Left renal cortex interstitium (tissue), 4 donors: ENCODE measurements around the gene ZNF132. TPM values are rescaled to one million over a fixed set of nuclear protein-coding genes. Genes with fewer than 3 reads are reported as not detected.

Source experiments
- DNase-seq, 4 donors: peaks; one replicate each; pipeline ENCODE4 v3.0.0-alpha.2; 2013; ENCODE audit warnings: low read depth in 4 of 4, low spot score in 2 of 4, missing footprints in 1 of 4
- polyA plus RNA-seq, 4 donors: library from polyadenylated mRNA; unstranded; fragments of 120-200 nt; gene quantifications; one replicate each; pipeline ENCODE4 v1.2.1, GENCODE V29; 2013; ENCODE audit not compliant: insufficient read length in 4 of 4

The ZNF132 gene
- polyA plus RNA-seq, 4 donors = 11.9 to 16.1 (median 15.0) TPM

- no peak for DNase-seq
Observed at GRCh38 chr19:58392945-58393724, 46.8 kb downstream of the ZNF132 start.

- DNase-seq = no peak
Observed at GRCh38 chr19:58388175-58388526, 51.8 kb downstream of the ZNF132 start.

- no peak for DNase-seq
Observed at GRCh38 chr19:58387338-58388174, 52.4 kb downstream of the ZNF132 start.

GRCh38 chr19:58386576-58387337 lies 53.2 kb downstream of the ZNF132 start, which contains the start of gene RPS5:
Gene RPS5, plus strand, starts transcription at chr19:58387269. Its CDS starts 869 bp downstream, at chr19:58388138.
- DNase-seq = peak; percentile 87 to 98 (median 94)

- DNase-seq = no peak
Observed at GRCh38 chr19:58385891-58386575, 53.9 kb downstream of the ZNF132 start.

GRCh38 chr19:58385313-58385890 lies 54.6 kb downstream of the ZNF132 start:
- DNase-seq = no peak

GRCh38 chr19:58382997-58383603 lies 56.9 kb downstream of the ZNF132 start:
- no peak for DNase-seq

Other genes starting within 250 kb of the ZNF132 start
- gene ZNF544, start 211.2 kb downstream of the ZNF132 start, polyA plus RNA-seq = 10 to 100 TPM; 32.4 to 48.9 (median 35.6) TPM
- 1 to 10 TPM; 6.1 to 9.9 (median 7.9) TPM for gene ZNF8, start 161.2 kb downstream of the ZNF132 start, polyA plus RNA-seq
- gene ERVK3-1, start 134.8 kb downstream of the ZNF132 start, polyA plus RNA-seq = 10 to 100 TPM; 49.7 to 58.3 (median 51.6) TPM
- gene ZSCAN22, start 113.2 kb downstream of the ZNF132 start, polyA plus RNA-seq = 1 to 10 TPM; 3.0 to 4.2 (median 3.5) TPM
- gene A1BG, start 86.7 kb downstream of the ZNF132 start, polyA plus RNA-seq = 1 to 10 TPM; 1.3 to 2.0 (median 1.5) TPM
- 1 to 10 TPM; 3.4 to 7.9 (median 5.6) TPM for gene ZNF497, start 77.4 kb downstream of the ZNF132 start, polyA plus RNA-seq
- gene ZNF837, start 59.1 kb downstream of the ZNF132 start, polyA plus RNA-seq = 1 to 10 TPM; 2.6 to 7.1 (median 5.3) TPM
- gene RPS5, start 52.9 kb downstream of the ZNF132 start, polyA plus RNA-seq = 1,000 to 10,000 TPM in 2 of 4 donors, 100 to 1,000 TPM in 2; 891 to 1,257 (median 971) TPM
- gene RNF225, start 44.5 kb downstream of the ZNF132 start, polyA plus RNA-seq = not detected
- gene ZNF584, start 31.5 kb downstream of the ZNF132 start, polyA plus RNA-seq = 10 to 100 TPM; 11.2 to 14.6 (median 14.3) TPM
- gene ZNF324B, start 11.5 kb upstream of the ZNF132 start, polyA plus RNA-seq = 1 to 10 TPM; 4.5 to 7.0 (median 5.6) TPM
- 10 to 100 TPM in 2 of 4 donors, 1 to 10 TPM in 2; 8.9 to 13.5 (median 10.8) TPM for gene ZNF324, start 26.9 kb upstream of the ZNF132 start, polyA plus RNA-seq
- gene ZNF446, start 36.2 kb upstream of the ZNF132 start, polyA plus RNA-seq = 10 to 100 TPM; 12.4 to 24.5 (median 17.9) TPM
- 10 to 100 TPM in 2 of 4 donors, 1 to 10 TPM in 2; 9.7 to 13.4 (median 10.1) TPM for gene SLC27A5, start 71.8 kb upstream of the ZNF132 start, polyA plus RNA-seq
- gene ZBTB45, start 79.7 kb upstream of the ZNF132 start, polyA plus RNA-seq = 10 to 100 TPM in 3 of 4 donors, 1 to 10 TPM in 1; 9.0 to 18.3 (median 13.5) TPM
- 100 to 1,000 TPM; 665 to 780 (median 704) TPM for gene TRIM28, start 103.9 kb upstream of the ZNF132 start, polyA plus RNA-seq
- 100 to 1,000 TPM; 118 to 132 (median 126) TPM for gene CHMP2A, start 115.0 kb upstream of the ZNF132 start, polyA plus RNA-seq
- gene UBE2M, start 118.5 kb upstream of the ZNF132 start, polyA plus RNA-seq = 100 to 1,000 TPM in 1 of 4 donors, 10 to 100 TPM in 3; 87.6 to 104 (median 95.3) TPM
- 10 to 100 TPM; 18.2 to 61.3 (median 43.9) TPM for gene MZF1, start 133.2 kb upstream of the ZNF132 start, polyA plus RNA-seq